GM21390 (cell line): ENCODE measurements around the gene SEMA3D.

Experiments used
- ATAC-seq: cut with Tn5 transposase; IDR thresholded peaks from one replicate; pipeline ENCODE4 v1.9.1; 2021; ENCODE audit not compliant: unreplicated experiment

Gene SEMA3D

GRCh38 chr7:85186521-85187241 is at the start of gene SEMA3D:
TSS of gene SEMA3D (minus strand) at chr7:85187056. CDS start at chr7:85121891, 65,165 bp downstream.
- ATAC-seq = peak; percentile 98

- no peak for ATAC-seq
Measured at GRCh38 chr7:85234730-85235129, 47.9 kb upstream of the SEMA3D start.

GRCh38 chr7:85232068-85232467 is 45.2 kb upstream of the SEMA3D start:
- no peak for ATAC-seq

- ATAC-seq = no peak
Measured at GRCh38 chr7:85230623-85231022, 43.8 kb upstream of the SEMA3D start.

DNA sequence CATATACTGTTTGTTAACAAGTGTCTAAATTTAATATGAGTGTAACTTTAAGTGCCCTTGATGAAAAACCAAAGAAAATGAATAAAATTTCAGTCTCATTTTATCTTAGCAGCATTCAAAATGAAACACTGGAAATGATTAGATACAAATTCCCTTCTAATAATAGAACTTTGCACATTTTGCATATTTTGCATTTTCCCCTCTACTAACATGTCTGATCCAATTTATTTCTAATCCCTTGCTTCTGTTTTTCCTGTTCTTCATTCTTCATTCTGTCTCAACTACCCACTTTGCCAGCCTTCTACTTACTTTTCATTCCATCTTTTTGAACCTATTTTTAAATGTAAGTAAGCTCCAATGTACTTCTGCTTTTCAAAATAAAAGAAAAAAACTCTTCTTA is 42.7 kb upstream of the SEMA3D start:
- no peak for ATAC-seq

DNA sequence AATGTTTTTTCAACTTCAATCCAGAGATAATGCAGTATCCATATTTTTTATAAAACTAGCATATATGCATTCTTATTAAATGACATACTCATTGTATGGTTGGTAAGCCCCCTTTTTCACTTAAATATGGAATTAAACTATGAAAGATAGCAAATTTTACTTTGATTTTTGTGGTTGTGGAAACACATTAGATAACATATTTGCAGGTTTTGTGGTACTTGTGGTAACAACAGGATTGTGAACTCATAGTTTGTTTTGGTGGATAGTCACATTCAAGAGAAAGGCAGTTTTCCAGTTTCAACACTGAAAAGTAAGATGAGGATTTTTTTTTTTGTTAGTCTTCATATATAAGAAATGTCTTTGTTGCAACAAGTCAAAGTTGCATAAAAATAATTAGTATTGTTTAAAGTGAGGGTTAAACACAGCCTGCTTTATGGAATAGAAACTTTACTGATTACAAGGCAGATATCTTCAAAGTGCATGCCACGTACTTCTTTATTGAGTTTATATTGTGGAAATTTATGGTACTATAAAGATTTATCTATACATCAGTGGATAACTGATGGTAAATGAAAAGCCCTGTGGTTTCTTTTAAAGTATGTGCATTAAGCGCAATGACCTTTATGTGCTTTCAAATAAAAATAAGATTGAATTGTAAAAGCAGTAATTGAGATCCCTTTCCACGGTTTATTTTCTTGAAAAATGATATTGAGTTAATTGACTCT is 39.7 kb upstream of the SEMA3D start:
- ATAC-seq = no peak

DNA sequence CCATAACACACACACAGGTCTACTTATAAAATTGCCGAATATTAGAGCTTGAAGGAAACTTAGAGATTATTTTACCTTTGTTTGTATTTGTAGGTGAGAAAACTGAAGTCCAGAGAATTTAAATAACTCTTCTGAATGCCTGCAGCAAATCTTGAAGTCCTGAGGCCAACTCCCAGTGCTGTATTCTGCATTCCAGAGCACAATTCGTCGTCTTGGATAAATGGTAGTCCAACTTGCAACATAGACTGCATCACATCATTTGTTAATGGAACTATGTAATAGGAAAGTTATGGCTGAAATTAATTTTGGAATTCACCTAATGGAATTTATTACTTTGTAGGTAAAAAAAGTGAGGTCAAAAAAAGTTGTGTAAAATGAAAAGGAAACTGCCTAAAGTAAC is 37.3 kb upstream of the SEMA3D start:
- ATAC-seq = no peak

DNA sequence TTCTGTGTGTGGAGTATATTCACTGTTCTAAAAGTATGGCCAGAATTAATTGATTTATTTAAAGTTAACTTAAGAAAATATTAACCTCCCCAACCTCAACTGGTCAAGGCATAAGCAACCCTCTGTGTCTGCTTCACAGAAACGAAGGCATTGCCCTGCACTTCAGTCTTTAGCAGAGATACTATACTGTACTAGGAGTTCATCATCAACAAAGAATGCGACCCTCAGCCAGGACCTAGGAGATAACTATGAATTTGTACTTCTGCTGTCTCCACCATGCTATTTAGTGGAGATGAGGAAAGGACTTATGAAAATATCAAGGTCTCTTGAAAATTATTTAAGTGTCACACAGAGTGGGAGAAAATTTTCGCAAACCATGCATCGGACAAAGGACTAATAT is 35.7 kb upstream of the SEMA3D start:
- no peak for ATAC-seq

GRCh38 chr7:85221796-85222195 is 34.9 kb upstream of the SEMA3D start:
- ATAC-seq = no peak

GRCh38 chr7:85220651-85221050 is 33.8 kb upstream of the SEMA3D start:
- no peak for ATAC-seq

GRCh38 chr7:85220023-85220422 is 33.2 kb upstream of the SEMA3D start:
- ATAC-seq = no peak

- ATAC-seq = no peak
Measured at GRCh38 chr7:85217085-85217484, 30.2 kb upstream of the SEMA3D start.

GRCh38 chr7:85215098-85215497 is 28.2 kb upstream of the SEMA3D start:
- peak; percentile 71 for ATAC-seq

GRCh38 chr7:85213500-85213899 is 26.6 kb upstream of the SEMA3D start:
- ATAC-seq = no peak

GRCh38 chr7:85205754-85206153 is 18.9 kb upstream of the SEMA3D start:
- ATAC-seq = no peak

DNA sequence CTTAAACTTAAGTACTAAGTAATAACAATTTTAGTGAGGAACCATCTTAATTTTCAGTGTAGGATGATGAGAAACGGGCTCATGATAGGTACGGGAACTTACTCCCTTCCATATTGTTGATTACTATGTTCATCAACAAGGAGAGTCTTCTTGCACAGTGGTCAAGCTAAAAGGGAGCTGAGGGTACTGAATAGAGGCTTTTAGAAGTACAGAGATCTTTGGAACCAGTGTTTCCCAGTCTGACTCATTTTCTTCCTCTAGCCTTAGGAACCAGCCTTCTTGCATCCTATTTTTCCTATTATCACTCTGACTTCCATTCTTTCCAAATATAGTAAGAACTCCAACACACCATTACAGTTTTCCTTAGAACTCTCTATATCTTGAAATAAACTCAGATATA is 17.6 kb upstream of the SEMA3D start:
- no peak for ATAC-seq

DNA sequence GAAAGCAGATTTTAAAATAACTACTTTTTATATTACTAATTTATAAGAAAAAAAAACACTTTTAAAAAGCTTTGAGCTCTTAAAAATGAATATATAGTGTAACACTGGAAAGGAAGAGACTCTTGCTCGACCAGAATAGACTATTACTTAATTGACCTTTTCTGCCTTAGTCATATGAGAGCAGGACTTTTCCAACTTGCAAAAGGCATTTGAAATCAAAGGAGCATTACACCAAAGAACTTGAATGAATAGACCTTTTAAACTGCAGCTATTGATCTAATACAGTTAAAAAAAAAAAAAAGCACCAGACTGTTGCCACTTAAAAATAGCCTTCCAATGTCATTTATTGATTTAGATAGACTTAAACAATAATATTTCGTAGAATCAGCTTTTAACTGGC is 17.2 kb upstream of the SEMA3D start:
- no peak for ATAC-seq

DNA sequence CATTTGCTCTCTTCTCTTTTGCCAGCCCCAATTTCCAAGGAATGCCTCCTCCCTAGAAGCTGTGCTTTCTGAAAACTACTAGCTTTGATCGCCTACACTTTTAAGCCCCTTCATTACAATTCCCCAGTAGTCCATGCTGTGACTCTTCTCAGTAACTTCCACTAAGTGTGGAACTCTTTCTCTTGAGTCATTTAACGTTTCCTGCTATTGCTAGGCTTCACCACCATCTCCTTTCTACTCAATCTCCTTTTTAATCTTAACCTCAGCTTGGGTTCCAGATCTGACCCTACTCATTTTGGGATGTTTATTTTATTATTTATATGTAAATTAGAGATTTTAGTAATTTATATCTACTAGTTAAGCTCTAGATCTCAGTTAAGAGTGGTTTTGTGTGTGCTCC is 14.4 kb upstream of the SEMA3D start:
- ATAC-seq = no peak

- no peak for ATAC-seq
Measured at GRCh38 chr7:85196696-85197095, 9.8 kb upstream of the SEMA3D start.

DNA sequence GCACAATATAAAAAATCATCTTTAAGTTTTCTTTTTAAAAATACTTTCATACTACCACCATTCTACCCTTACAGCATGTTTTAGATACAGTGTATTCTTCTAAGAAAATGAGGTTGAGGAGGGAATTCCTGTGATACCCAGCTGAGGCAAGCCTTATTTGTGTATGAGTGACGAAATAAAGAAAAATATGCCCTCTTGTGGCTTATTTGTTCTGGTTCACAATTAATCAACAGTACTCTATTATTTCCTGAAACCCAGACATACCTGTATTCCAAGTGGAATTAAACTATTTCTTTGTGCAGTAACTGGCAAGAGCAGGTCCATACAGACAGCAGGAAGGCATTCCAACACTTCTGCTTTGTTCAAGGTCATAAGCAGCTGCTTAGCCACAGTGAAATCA is 4.5 kb upstream of the SEMA3D start:
- no peak for ATAC-seq

DNA sequence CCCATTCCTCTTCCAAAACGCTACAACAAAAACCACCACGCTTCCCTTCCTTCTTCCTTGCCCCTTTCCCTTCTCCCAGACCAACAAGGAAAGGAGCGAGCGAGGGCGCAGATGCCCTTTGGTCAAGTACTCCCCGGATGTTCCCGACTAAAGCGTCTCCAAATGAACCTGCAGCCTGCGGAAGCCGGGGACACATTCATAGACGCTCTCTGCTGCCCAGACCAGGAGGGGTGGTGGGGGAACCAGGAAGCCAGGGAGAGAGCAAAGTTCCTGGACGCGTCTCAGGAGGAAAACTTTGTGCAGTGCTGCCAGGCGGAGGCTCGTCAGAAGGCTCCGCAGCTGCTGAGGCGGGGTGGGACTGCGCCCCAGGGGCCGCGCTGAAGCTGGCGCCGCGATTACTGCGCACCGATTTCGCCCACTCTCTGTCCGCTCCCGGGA is 754 bp downstream of the SEMA3D start:
- ATAC-seq = peak; percentile 19

GRCh38 chr7:85185424-85186082 is 1.3 kb downstream of the SEMA3D start:
- no peak for ATAC-seq
